A673 (cell line): ENCODE results near the gene EIF4EBP3.

ENCODE experiments used
- CTCF ChIP-seq: fragments of 300-800, 200-600 bp; sonication (generic); conservative IDR thresholded peaks from 2 replicates; pipeline ENCODE4 v1.5.1; 2017; ENCODE audit warnings: low read depth, mild to moderate bottlenecking, antibody characterized with exemption, low read length, moderate library complexity, mixed read lengths
- EZH2 ChIP-seq: fragments of 200-600 bp; sonication (generic); IDR thresholded peaks from 2 replicates; pipeline ENCODE4 v1.6.1; 2017; ENCODE audit warnings: borderline replicate concordance, low read depth, mild to moderate bottlenecking, mixed read lengths, antibody characterized with exemption, low read length; ENCODE audit not compliant: poor library complexity, severe bottlenecking

GRCh38 chr5:140551872-140552271 is 4.4 kb downstream of the EIF4EBP3 start:
- TF ChIP-seq CTCF (no peak), EZH2 (no peak)
